Astrocyte (in vitro differentiated cells and primary cell): ENCODE results near the gene KIAA1217. TPM values are rescaled to one million over a fixed set of nuclear protein-coding genes. Genes with fewer than 3 reads are reported as not detected.
A peak's percentile ranks its signal among the peaks of the same experiment; 100 is the strongest.

Experiments used
- DNase-seq: peaks from one replicate; pipeline ENCODE4 v3.0.0-alpha.2; 2010; ENCODE audit warnings: low read depth
- FAIRE-seq: peaks from 2 replicates; lab custom pipeline; 2011; peaks lifted over from hg19 to GRCh38; lab: Jason Lieb, UNC
- H2AFZ ChIP-seq: 2 replicates; pipeline ENCODE4 v1.6.0; 2012; ENCODE audit warnings: low read depth, low read length, inconsistent platforms
- H3K27ac ChIP-seq: 2 replicates; pipeline ENCODE4 v1.5.1; 2011; ENCODE audit warnings: low read depth, low read length, inconsistent platforms
- H3K27me3 ChIP-seq: 2 replicates; pipeline ENCODE4 v1.6.0; 2011; ENCODE audit warnings: low read length, inconsistent platforms; ENCODE audit not compliant: insufficient read depth
- H3K36me3 ChIP-seq: 2 replicates; pipeline ENCODE4 v1.5.1; 2011; ENCODE audit warnings: low read length, inconsistent platforms; ENCODE audit not compliant: insufficient read depth
- H3K4me1 ChIP-seq: 2 replicates; pipeline ENCODE4 v1.5.1; 2011; ENCODE audit warnings: low read length, inconsistent platforms; ENCODE audit not compliant: insufficient read depth
- H3K4me2 ChIP-seq: 2 replicates; pipeline ENCODE4 v1.6.0; 2012; ENCODE audit warnings: low read length, inconsistent platforms
- H3K4me3 ChIP-seq: 2 replicates; pipeline ENCODE4 v1.5.1; 2011; ENCODE audit warnings: low read depth, mild to moderate bottlenecking, low read length, inconsistent platforms; ENCODE audit not compliant: insufficient read depth
- H3K79me2 ChIP-seq: 2 replicates; pipeline ENCODE4 v1.6.0; 2012; ENCODE audit warnings: mild to moderate bottlenecking, low read length, inconsistent platforms; ENCODE audit not compliant: insufficient read depth
- H3K9ac ChIP-seq: 2 replicates; pipeline ENCODE4 v1.6.0; 2012; ENCODE audit warnings: mild to moderate bottlenecking, low read length, inconsistent platforms
- H3K9me3 ChIP-seq: 2 replicates; pipeline ENCODE4 v1.5.1; 2012; ENCODE audit warnings: low read depth, mild to moderate bottlenecking, low read length, inconsistent platforms; ENCODE audit not compliant: insufficient read depth
- H4K20me1 ChIP-seq: 2 replicates; pipeline ENCODE4 v1.6.0; 2012; ENCODE audit warnings: low read length, inconsistent platforms; ENCODE audit not compliant: insufficient read depth
- H3K27ac Mint-ChIP-seq: one replicate; pipeline ENCODE4 v1.8.0; 2021; ENCODE audit warnings: mild to moderate bottlenecking, mixed read lengths; ENCODE audit not compliant: unreplicated experiment
- H3K27me3 Mint-ChIP-seq: one replicate; pipeline ENCODE4 v1.8.0; 2021; ENCODE audit warnings: low read depth, mixed read lengths; ENCODE audit not compliant: unreplicated experiment
- H3K36me3 Mint-ChIP-seq: one replicate; pipeline ENCODE4 v1.8.0; 2021; ENCODE audit warnings: low read depth, mixed read lengths; ENCODE audit not compliant: unreplicated experiment
- H3K4me1 Mint-ChIP-seq: one replicate; pipeline ENCODE4 v1.8.0; 2021; ENCODE audit warnings: low read depth, mixed read lengths; ENCODE audit not compliant: unreplicated experiment
- H3K4me3 Mint-ChIP-seq: one replicate; pipeline ENCODE4 v1.8.0; 2021; ENCODE audit warnings: mild to moderate bottlenecking, moderate library complexity, mixed read lengths; ENCODE audit not compliant: unreplicated experiment
- H3K9me3 Mint-ChIP-seq: one replicate; pipeline ENCODE4 v1.8.0; 2021; ENCODE audit warnings: mild to moderate bottlenecking, mixed read lengths; ENCODE audit not compliant: unreplicated experiment
- EZH2 ChIP-seq: IDR thresholded peaks from 2 replicates; pipeline ENCODE4 v1.6.1; 2012; ENCODE audit warnings: mild to moderate bottlenecking, low read length, inconsistent platforms; ENCODE audit not compliant: insufficient read depth
- total RNA-seq: library from RNA; stranded (reverse); gene quantifications from 2 replicates; pipeline ENCODE4 v1.2.1, GENCODE V29; 2021
- TF ChIP-seq, protein P1 (sequence below): IDR thresholded peaks from 2 replicates; pipeline ENCODE4 v1.5.1; 2011; ENCODE audit warnings: low read depth, mild to moderate bottlenecking, inconsistent platforms, low read length, moderate library complexity; ENCODE audit not compliant: insufficient read depth

Gene KIAA1217
- total RNA-seq, 1 donor from 2014 or later: 31.8 TPM

DNA sequence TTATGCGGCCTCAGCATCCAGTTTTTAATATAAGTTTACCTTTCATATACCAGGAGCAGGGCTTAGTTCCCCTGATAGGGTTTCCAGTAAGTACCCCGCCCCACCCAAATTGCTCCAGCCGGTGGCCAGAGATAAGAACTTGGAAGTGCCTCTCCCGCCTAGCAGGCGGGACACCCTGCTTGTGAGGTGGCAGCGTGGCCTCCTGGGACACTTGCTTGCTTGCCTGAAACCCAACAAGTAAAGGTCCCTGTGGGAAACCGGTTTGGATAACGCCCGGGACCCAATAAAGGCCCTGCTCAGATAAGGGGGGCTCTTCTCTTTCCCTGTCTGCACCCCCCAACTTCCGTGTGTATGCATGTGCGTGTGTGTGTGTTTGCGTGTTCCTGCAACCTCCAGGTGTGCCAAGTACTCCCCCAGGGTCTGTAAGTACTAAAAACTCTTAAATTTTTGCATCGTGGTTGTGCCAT is 360.4 kb downstream of the KIAA1217 start:
- H3K4me1 Mint-ChIP-seq: peaks cover 3% of the 10 kb centered on the region
- Histone ChIP-seq H3K27ac (no peak overlapping the region), H3K27me3 (no peaks in the 10 kb centered on the region), H3K36me3 (no peaks in the 10 kb centered on the region), H3K79me2 (no peaks in the 10 kb centered on the region), H2AFZ (no peak overlapping the region), H3K4me2 (no peak overlapping the region), H3K4me3 (no peak overlapping the region), H4K20me1 (no peaks in the 10 kb centered on the region), H3K9me3 (no peaks in the 10 kb centered on the region), H3K9ac (no peak overlapping the region), H3K4me1 (no peaks in the 10 kb centered on the region)
- no peak overlapping the region for H3K27ac Mint-ChIP-seq
- FAIRE-seq (no peak), DNase-seq (no peak)
- peaks cover 8% of the 10 kb centered on the region for H3K27me3 Mint-ChIP-seq
- no peak overlapping the region for H3K4me3 Mint-ChIP-seq
- no peak for TF ChIP-seq EZH2
- TF ChIP-seq, protein P1, sequence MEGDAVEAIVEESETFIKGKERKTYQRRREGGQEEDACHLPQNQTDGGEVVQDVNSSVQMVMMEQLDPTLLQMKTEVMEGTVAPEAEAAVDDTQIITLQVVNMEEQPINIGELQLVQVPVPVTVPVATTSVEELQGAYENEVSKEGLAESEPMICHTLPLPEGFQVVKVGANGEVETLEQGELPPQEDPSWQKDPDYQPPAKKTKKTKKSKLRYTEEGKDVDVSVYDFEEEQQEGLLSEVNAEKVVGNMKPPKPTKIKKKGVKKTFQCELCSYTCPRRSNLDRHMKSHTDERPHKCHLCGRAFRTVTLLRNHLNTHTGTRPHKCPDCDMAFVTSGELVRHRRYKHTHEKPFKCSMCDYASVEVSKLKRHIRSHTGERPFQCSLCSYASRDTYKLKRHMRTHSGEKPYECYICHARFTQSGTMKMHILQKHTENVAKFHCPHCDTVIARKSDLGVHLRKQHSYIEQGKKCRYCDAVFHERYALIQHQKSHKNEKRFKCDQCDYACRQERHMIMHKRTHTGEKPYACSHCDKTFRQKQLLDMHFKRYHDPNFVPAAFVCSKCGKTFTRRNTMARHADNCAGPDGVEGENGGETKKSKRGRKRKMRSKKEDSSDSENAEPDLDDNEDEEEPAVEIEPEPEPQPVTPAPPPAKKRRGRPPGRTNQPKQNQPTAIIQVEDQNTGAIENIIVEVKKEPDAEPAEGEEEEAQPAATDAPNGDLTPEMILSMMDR: no peak
- peaks cover 5% of the 10 kb centered on the region for H3K36me3 Mint-ChIP-seq
- no peaks in the 10 kb centered on the region for H3K9me3 Mint-ChIP-seq

DNA sequence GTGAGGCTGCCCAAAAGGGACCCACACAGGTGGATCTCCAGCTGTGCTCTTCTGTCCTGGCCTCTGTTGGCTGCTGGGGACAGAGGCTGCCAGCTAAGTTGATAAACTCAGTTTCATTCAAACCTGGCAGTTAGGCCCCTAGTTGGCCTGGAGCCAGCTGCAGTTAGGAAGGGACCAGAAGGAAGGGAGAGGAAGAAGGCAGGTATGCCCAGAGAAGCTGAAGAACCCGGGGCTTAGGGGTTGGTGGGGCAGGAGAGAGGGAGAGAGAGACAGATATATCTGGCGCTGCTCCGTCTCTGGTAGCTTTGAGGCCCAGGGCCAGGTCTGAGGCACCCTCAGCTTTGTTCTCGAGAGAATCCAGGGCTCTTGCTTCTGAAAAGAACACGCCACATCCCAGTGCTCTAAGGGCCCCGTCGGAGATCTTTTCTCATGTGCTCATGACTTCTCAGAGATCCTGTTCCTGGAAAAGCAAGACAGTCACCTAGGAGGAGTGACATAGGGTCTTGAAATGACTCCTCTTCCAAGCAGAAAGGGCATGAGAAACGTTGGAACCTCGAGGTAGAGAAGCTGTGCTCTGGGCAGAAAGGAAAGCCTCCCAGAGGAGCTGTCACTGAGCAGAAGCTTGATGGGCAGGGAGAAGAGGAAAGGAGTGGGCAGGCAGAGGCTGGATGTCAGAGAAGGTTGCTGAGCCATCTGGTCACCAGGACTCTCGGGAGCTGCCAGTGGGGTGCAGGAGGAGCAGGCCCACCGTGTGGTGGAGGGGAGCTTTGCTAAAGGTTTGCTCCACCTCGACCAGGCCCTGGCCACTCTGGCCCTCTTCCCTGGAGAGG is 361.1 kb downstream of the KIAA1217 start:
- Histone ChIP-seq H3K4me2 (no peak overlapping the region), H3K27ac (no peak overlapping the region), H4K20me1 (no peaks in the 10 kb centered on the region), H3K4me3 (no peak overlapping the region), H3K36me3 (no peaks in the 10 kb centered on the region), H3K4me1 (no peaks in the 10 kb centered on the region), H3K9ac (no peak overlapping the region), H2AFZ (no peak overlapping the region), H3K9me3 (no peaks in the 10 kb centered on the region), H3K27me3 (no peaks in the 10 kb centered on the region), H3K79me2 (no peaks in the 10 kb centered on the region)
- Mint-ChIP-seq H3K27me3 (peaks cover 8% of the 10 kb centered on the region), H3K4me3 (no peak overlapping the region), H3K9me3 (no peaks in the 10 kb centered on the region), H3K36me3 (peaks cover 5% of the 10 kb centered on the region), H3K4me1 (peaks cover 3% of the 10 kb centered on the region), H3K27ac (peak overlapping the region; percentile 83)
- FAIRE-seq (no peak), DNase-seq (no peak)
- TF ChIP-seq, protein P1: no peak
- TF ChIP-seq EZH2: no peak
